PFSK-1 (cell line): ENCODE data around the gene DST.

Source experiments
- FOXP2 ChIP-seq: optimal IDR thresholded peaks from 2 replicates; pipeline ENCODE3; 2011; ENCODE audit warnings: borderline replicate concordance, control low read depth, inconsistent platforms; ENCODE audit not compliant: insufficient read depth; ENCODE audit errors: extremely low read length, extremely low read depth
- POLR2AphosphoS5 ChIP-seq: IDR thresholded peaks from 2 replicates; pipeline ENCODE4 v1.6.1; 2012; ENCODE audit warnings: low read depth, mild to moderate bottlenecking, control low read depth, low read length, moderate library complexity
- REST ChIP-seq, 2 experiments: IDR thresholded peaks; 2 replicates each; pipeline versions ENCODE4 v1.6.1 to v1.8.0; 2011 to 2012; ENCODE audit warnings: low read depth in 2 of 2, low read length in 2 of 2, control low read depth in 1 of 2, inconsistent platforms in 1 of 2, mild to moderate bottlenecking in 1 of 2, moderate library complexity in 1 of 2; ENCODE audit not compliant: insufficient read depth in 1 of 2
- SIN3A ChIP-seq: IDR thresholded peaks from 2 replicates; pipeline ENCODE4 v1.6.1; 2012; ENCODE audit warnings: mild to moderate bottlenecking, low read length, moderate library complexity, borderline replicate concordance; ENCODE audit not compliant: insufficient read depth
- TAF1 ChIP-seq: IDR thresholded peaks from 2 replicates; pipeline ENCODE4 v1.6.1; 2012; ENCODE audit warnings: low read length, control low read depth, borderline replicate concordance; ENCODE audit not compliant: insufficient read depth

The DST gene

GRCh38 chr6:56685102-56685733 is 42.5 kb upstream of the DST start:
- TF ChIP-seq POLR2AphosphoS5 (no peak), REST (IDR thresholded peaks at IDR 0.05; ENCODE audit: insufficient read depth in 1 of 2, low read depth in 2 of 2, low read length in 2 of 2) (no peak)

DNA sequence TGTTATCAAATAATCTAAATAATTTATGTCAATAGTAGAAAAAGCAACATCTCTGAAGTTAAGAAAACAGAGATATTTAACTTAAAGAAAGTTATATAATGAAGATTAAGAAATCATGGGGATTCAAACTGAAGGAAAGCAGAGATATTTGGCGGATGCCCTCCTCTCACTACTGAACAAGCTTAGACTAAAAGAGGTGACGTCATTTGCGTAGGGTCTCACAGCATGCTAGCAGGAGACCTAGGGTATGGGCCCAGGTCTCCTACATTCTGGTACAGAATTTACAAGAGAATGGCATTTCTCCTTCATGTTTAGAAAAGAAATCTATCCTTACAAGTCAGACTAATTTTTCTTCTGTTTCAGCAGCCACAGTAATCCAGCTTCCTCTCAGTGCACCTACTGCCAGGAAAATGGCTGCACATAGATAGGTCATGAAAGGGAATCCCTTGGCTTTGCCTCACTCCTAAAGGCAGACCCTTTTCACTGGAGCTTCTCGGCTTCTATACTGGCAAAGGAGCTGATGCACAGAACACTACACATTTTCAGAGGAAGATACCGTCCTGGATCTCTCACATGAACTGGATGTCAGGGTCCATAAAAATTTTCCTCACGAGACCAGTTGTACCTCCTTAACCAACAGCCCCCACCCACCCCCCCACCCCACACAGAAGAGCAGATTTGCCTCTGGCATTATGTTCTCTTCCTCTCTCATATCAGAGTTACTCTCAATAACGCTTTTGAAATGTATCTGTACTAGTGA is 41.8 kb upstream of the DST start:
- no peak for TF ChIP-seq SIN3A
- TF ChIP-seq REST (IDR thresholded peaks at IDR 0.05; ENCODE audit: insufficient read depth in 1 of 2, low read depth in 2 of 2, low read length in 2 of 2), result no peak
- no peak for TF ChIP-seq TAF1
- TF ChIP-seq FOXP2, result no peak
- no peak for TF ChIP-seq POLR2AphosphoS5

DNA sequence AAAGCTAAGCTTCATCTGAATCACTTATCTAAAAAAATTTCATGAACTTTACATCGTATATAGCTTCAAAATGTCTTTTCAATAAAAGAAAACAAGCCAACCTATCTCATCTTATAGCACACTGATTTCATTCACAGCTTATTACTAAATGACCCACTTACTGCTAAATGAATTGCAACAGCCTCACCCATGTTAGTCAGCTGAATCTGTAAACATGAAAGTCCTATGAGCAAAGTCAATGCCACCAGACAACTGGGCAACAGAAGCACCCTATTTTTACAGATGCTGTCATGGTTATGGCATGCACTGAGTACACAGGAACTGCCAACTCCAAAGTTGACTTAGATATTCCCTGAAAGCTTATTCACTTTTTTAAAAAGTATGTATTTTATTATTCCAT is 41.2 kb upstream of the DST start:
- TF ChIP-seq SIN3A (no peak), REST (IDR thresholded peaks at IDR 0.05; ENCODE audit: insufficient read depth in 1 of 2, low read depth in 2 of 2, low read length in 2 of 2) (no peak), FOXP2 (no peak), POLR2AphosphoS5 (no peak), TAF1 (no peak)

GRCh38 chr6:56682635-56683034 is 39.9 kb upstream of the DST start:
- TF ChIP-seq FOXP2 (no peak), TAF1 (no peak), REST (IDR thresholded peaks at IDR 0.05; ENCODE audit: insufficient read depth in 1 of 2, low read depth in 2 of 2, low read length in 2 of 2) (no peak), SIN3A (no peak), POLR2AphosphoS5 (no peak)

DNA sequence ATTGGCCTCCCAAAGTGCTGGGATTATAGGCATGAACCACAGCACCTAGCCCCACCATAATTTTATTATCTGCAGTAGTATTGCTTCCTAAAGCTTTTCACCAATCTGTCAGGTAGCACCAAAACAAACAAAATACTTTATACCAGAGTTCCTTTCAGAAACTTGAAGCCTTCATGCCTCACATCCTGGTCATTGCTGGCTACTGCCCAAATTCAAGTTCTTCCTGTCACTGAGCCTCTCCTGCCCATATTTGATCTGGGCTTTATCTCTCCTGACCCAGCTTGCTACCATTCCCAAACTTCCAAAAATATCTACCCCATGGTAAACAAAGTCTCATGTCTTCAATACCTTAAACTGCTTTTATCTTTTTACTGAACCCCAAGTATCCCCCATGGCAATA is 34.9 kb upstream of the DST start:
- no peak for TF ChIP-seq SIN3A
